Thyroid gland (tissue), 4 donors: ENCODE results near the gene RAC2. TPM values are rescaled to one million over a fixed set of nuclear protein-coding genes. Genes with fewer than 3 reads are reported as not detected.

ENCODE experiments used
- DNase-seq, 2 donors: peaks; one replicate each; pipeline ENCODE4 v3.0.0-alpha.2; 2019
- H3K27ac ChIP-seq, 3 donors: fragments of 200-600 bp; sonication (generic); 1 replicate in 2 of 3; 2 replicates in 1 of 3; pipeline ENCODE4 v1.5.1; 2016 to 2019; ENCODE audit warnings: mild to moderate bottlenecking in 1 of 3, moderate library complexity in 1 of 3
- H3K27me3 ChIP-seq: fragments of 200-600 bp; sonication (generic); one replicate; pipeline ENCODE4 v1.5.1; 2019
- H3K36me3 ChIP-seq, 2 donors: fragments of 200-600 bp; sonication (generic); one replicate each; pipeline ENCODE4 v1.5.1; 2016 to 2019
- H3K4me1 ChIP-seq, 2 donors: fragments of 200-600 bp; sonication (generic); one replicate each; pipeline ENCODE4 v1.5.1; 2017 to 2019
- H3K4me3 ChIP-seq, 3 donors: fragments of 200-600 bp; sonication (generic); replicated peaks in 1 of 3; 1 replicate in 2 of 3; 2 replicates in 1 of 3; pipeline ENCODE4 v1.5.1; 2016; ENCODE audit warnings: mild to moderate bottlenecking in 1 of 3
- H3K9me3 ChIP-seq: fragments of 200-600 bp; sonication (generic); one replicate; pipeline ENCODE4 v1.5.1; 2017
- POLR2A ChIP-seq, 2 donors: fragments of 450-650 bp; IDR thresholded peaks; one replicate each; pipeline ENCODE4 v1.6.1; 2017; ENCODE audit warnings: antibody characterized with exemption in 2 of 2, mild to moderate bottlenecking in 2 of 2, moderate library complexity in 1 of 2
- WGBS, 2 donors: methylation state at CpG; one replicate each; pipeline ENCODE4 v1.1.5; 2017; 5-methylcytosine and 5-hydroxymethylcytosine counted together
- intact Hi-C: fragments of 100-400 bp; cut with DNase I; formaldehyde crosslinking; loops from one replicate; pipeline ENCODE4 v1.15.1; 2023
- total RNA-seq, 4 donors: library from RNA; depleted of rRNA; stranded (reverse); fragments of >200 nt; gene quantifications; one replicate each; pipeline ENCODE4 v1.2.3, GENCODE V29; 2016
- TF ChIP-seq, protein P1 (sequence below), 6 experiments: fragments of 200-600 bp in 3 of 6; fragments of 450-650 bp in 3 of 6; sonication (generic) in 3 of 6; IDR thresholded peaks; one replicate each; pipeline ENCODE4 v1.5.1; 2016 to 2019; ENCODE audit warnings: antibody characterized with exemption in 6 of 6, mild to moderate bottlenecking in 2 of 6, inconsistent platforms in 1 of 6, moderate library complexity in 1 of 6

Gene RAC2
- total RNA-seq, 4 donors from 2014 or later, result 3.6 to 6.0 (median 4.6) TPM

DNA sequence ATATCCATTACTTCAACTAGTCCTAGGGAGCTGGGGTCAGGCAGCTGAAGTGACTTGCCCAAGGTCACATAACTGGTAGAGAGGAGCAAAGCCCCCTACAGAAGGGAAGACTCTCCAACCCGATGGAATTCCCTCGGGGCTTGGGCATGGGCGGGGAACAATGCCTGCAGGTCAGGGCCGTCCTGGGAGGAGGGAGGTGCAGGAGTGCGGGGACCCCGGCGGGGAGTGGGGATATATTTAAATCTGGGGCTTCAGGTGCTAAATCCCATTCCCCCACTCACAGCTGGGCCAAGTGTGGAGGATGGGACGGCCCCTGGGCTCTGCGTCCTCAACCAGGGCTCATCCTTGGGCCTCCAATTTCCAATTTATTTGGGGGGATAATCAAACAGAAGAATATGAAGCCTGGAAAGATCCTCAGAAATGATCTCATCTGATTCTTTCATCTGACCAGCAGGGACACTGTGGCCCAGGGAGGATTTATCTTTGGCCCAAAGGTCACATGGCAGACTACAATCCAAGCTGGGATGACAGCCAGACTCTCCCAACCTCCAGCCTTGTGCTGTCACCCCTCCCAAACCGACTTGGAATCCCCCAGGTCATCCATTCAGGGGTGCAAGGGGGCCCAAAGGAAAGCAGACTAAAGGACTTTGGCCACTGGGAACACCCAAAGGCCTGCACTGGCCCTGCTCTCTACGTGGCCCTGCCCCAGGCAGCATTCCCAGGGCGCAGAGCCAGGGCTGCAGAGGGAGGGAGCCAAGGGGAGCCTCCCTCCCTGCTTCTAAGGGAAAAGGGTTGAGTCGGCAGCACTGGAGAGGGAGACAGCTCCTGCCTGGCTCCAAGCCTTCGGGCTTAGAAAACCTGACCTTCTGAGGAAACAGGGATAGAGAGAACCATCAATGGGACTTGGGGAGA, 47.3 kb downstream of the RAC2 start:
- H3K27ac ChIP-seq, result peak overlapping the region; percentile 64 to 98 (median 94)
- intact Hi-C loops, result no loop called here
- 47 to 50% methylated on average over 12 to 14 of the region's 14 CpGs for WGBS, 2 donors

GRCh38 chr22:37195921-37196320, 48.1 kb downstream of the RAC2 start:
- Histone ChIP-seq H3K9me3 (no peaks in the 10 kb centered on the region), H3K27me3 (no peaks in the 10 kb centered on the region), H3K4me3 (no peak overlapping the region), H3K27ac (peak overlapping the region in 2 of 3 donors; percentile 94 to 98), H3K36me3 (no peaks in the 10 kb centered on the region), H3K4me1 (peaks cover 23 to 32% of the 10 kb centered on the region in 2 donors)
- 46 to 79% methylated on average over 4 of the region's 4 CpGs for WGBS, 2 donors
- DNase-seq, result no peak
- no peak for TF ChIP-seq POLR2A (IDR thresholded peaks at IDR 0.05)
- TF ChIP-seq, protein P1, sequence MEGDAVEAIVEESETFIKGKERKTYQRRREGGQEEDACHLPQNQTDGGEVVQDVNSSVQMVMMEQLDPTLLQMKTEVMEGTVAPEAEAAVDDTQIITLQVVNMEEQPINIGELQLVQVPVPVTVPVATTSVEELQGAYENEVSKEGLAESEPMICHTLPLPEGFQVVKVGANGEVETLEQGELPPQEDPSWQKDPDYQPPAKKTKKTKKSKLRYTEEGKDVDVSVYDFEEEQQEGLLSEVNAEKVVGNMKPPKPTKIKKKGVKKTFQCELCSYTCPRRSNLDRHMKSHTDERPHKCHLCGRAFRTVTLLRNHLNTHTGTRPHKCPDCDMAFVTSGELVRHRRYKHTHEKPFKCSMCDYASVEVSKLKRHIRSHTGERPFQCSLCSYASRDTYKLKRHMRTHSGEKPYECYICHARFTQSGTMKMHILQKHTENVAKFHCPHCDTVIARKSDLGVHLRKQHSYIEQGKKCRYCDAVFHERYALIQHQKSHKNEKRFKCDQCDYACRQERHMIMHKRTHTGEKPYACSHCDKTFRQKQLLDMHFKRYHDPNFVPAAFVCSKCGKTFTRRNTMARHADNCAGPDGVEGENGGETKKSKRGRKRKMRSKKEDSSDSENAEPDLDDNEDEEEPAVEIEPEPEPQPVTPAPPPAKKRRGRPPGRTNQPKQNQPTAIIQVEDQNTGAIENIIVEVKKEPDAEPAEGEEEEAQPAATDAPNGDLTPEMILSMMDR (IDR thresholded peaks at IDR 0.05), result no peak
- intact Hi-C loops, result no loop called here

More for the DNA sequence above, 47.3 kb downstream of the RAC2 start:
- TF ChIP-seq, protein P1 (IDR thresholded peaks at IDR 0.05), result peak in 2 of 6 experiments; percentile 8 to 31
- TF ChIP-seq POLR2A (IDR thresholded peaks at IDR 0.05), result no peak
- no peak overlapping the region for H3K4me3 ChIP-seq
- H3K9me3 ChIP-seq, result no peaks in the 10 kb centered on the region
- no peaks in the 10 kb centered on the region for H3K27me3 ChIP-seq
- H3K4me1 ChIP-seq, result peaks cover 23 to 32% of the 10 kb centered on the region in 2 donors
- peak; percentile 84 to 89 for DNase-seq
- no peaks in the 10 kb centered on the region for H3K36me3 ChIP-seq

GRCh38 chr22:37194750-37195149, 49.3 kb downstream of the RAC2 start:
- Histone ChIP-seq H3K4me1 (peaks cover 22 to 31% of the 10 kb centered on the region in 2 donors), H3K27me3 (no peaks in the 10 kb centered on the region), H3K4me3 (no peak overlapping the region), H3K9me3 (no peaks in the 10 kb centered on the region), H3K27ac (no peak overlapping the region), H3K36me3 (no peaks in the 10 kb centered on the region)
- TF ChIP-seq, protein P1 (IDR thresholded peaks at IDR 0.05), result no peak
- TF ChIP-seq POLR2A (IDR thresholded peaks at IDR 0.05), result no peak
- WGBS, 2 donors, result 89 to 91% methylated on average over 3 of the region's 3 CpGs
- intact Hi-C loops, result no loop called here
- no peak for DNase-seq

DNA sequence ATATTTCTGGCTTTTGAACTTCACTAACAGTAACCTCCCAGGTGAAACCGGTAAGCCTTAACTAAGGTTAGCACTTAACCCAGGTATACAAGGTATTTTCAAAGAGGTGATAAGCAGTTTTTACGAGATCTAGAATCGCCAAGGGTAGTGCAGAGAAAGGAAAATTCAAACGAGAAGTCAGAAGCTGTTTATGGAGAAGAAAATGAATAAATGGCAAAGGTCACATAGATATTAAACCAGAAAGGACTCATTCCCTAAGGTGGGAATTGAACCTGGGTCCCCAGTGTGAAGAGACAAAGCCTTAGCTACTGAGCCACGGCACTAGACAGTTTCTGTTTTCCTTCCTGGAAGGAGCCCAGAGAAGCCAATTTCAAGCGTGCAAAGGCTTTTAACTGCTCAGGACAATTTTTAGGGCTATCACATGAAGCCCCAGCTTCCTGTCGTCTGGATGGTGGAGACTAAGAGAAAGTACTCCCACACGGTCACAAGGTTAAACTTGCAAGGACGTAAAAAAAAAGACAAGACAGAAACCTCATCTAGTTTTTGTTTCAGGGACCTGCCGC, 50.4 kb downstream of the RAC2 start:
- H3K27ac ChIP-seq, result no peak overlapping the region
- no peaks in the 10 kb centered on the region for H3K36me3 ChIP-seq
- DNase-seq, result no peak
- no peaks in the 10 kb centered on the region for H3K27me3 ChIP-seq
- WGBS, 2 donors, result 70 to 82% methylated on average over 10 of the region's 10 CpGs
- H3K4me3 ChIP-seq, result no peak overlapping the region
- no peak for TF ChIP-seq POLR2A (IDR thresholded peaks at IDR 0.05)
- TF ChIP-seq, protein P1 (IDR thresholded peaks at IDR 0.05), result no peak
- intact Hi-C loops, result no loop called here
- H3K4me1 ChIP-seq, result peaks cover 19 to 37% of the 10 kb centered on the region in 2 donors
- no peaks in the 10 kb centered on the region for H3K9me3 ChIP-seq

- Histone ChIP-seq H3K27me3 (no peaks in the 10 kb centered on the region), H3K9me3 (no peaks in the 10 kb centered on the region), H3K27ac (no peak overlapping the region), H3K36me3 (no peaks in the 10 kb centered on the region), H3K4me3 (no peak overlapping the region), H3K4me1 (peaks cover 21 to 40% of the 10 kb centered on the region in 2 donors)
- intact Hi-C loops, result no loop called here
- no peak for TF ChIP-seq POLR2A (IDR thresholded peaks at IDR 0.05)
- TF ChIP-seq, protein P1 (IDR thresholded peaks at IDR 0.05), result no peak
- WGBS, 2 donors, result 90 to 93% methylated on average over 1 of the region's 1 CpG
- DNase-seq, result no peak
Measured at GRCh38 chr22:37192741-37193140, 51.3 kb downstream of the RAC2 start.
